HG02840 (cell line): Measurements from ENCODE around the gene ENPP5.

Experiments
- ATAC-seq: cut with Tn5 transposase; IDR thresholded peaks from one replicate; pipeline ENCODE4 v1.9.1; 2021; ENCODE audit warnings: mild to moderate bottlenecking, moderate library complexity, moderate number of reproducible peaks; ENCODE audit not compliant: unreplicated experiment, low FRiP score

Gene ENPP5

GRCh38 chr6:46115634-46116033, 55.1 kb downstream of the ENPP5 start:
- ATAC-seq, result no peak

DNA sequence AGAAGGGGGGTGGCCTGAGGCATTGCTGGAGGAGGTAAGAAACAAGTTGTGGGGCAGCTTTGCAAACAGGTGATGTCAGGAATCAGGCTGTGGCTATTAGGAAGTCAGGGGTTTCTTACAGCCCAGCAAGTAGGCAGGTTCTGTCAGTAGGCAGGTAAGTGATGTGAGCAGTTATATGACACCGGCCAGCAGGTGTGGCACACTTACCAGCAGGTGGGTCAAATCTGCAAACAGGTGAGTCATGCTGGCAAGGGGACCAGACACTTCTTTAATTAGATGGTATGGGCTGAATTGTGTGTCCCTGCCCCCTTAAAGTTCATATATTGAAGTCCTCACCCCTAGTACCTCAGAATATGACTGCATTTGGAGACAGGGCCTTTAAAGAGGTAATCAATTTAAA, 57.4 kb downstream of the ENPP5 start:
- ATAC-seq, result no peak
